Mesenchymal stem cell (in vitro differentiated cells and primary cell): ENCODE results near the gene IGFBP2.

Source experiments
- DNase-seq: peaks from one replicate; pipeline ENCODE4 v3.0.0-alpha.2; 2013
- H2AFZ ChIP-seq: one replicate; pipeline ENCODE4 v1.6.1; 2013; ENCODE audit warnings: low read depth, mild to moderate bottlenecking, control low read depth, inconsistent platforms, low read length, moderate library complexity
- H2AK5ac ChIP-seq: 2 replicates; pipeline ENCODE4 v1.6.1; 2013; ENCODE audit warnings: low read length, moderate library complexity, mild to moderate bottlenecking, inconsistent platforms; ENCODE audit not compliant: severe bottlenecking
- H2BK120ac ChIP-seq: one replicate; pipeline ENCODE4 v1.6.1; 2013; ENCODE audit warnings: low read depth, mild to moderate bottlenecking, inconsistent platforms, low read length, moderate library complexity
- H2BK12ac ChIP-seq, 2 experiments: one replicate each; pipeline ENCODE4 v1.6.1; 2013; ENCODE audit warnings: inconsistent platforms in 2 of 2, low read length in 2 of 2, mild to moderate bottlenecking in 2 of 2, moderate library complexity in 2 of 2, control low read depth in 1 of 2
- H2BK15ac ChIP-seq: one replicate; pipeline ENCODE4 v1.6.1; 2013; ENCODE audit warnings: mild to moderate bottlenecking, low read depth, inconsistent platforms; ENCODE audit not compliant: poor library complexity, severe bottlenecking
- H2BK5ac ChIP-seq: 2 replicates; pipeline ENCODE4 v1.6.1; 2013; ENCODE audit warnings: low read depth, mild to moderate bottlenecking, low read length, control low read depth, inconsistent platforms; ENCODE audit not compliant: poor library complexity, severe bottlenecking
- H3K14ac ChIP-seq, 2 experiments: one replicate each; pipeline ENCODE4 v1.6.1; 2013; ENCODE audit warnings: inconsistent platforms in 2 of 2, low read length in 2 of 2, control low read depth in 1 of 2, mild to moderate bottlenecking in 1 of 2, moderate library complexity in 1 of 2
- H3K18ac ChIP-seq, 2 experiments: one replicate each; pipeline ENCODE4 v1.6.1; 2013; ENCODE audit warnings: inconsistent platforms in 2 of 2, low read length in 2 of 2, control low read depth in 1 of 2, low read depth in 1 of 2, mild to moderate bottlenecking in 1 of 2
- H3K23ac ChIP-seq, 2 experiments: one replicate each; pipeline ENCODE4 v1.6.1; 2013; ENCODE audit warnings: inconsistent platforms in 2 of 2, low read length in 2 of 2, mild to moderate bottlenecking in 2 of 2, moderate library complexity in 2 of 2, control low read depth in 1 of 2
- H3K27ac ChIP-seq: 2 replicates; pipeline ENCODE4 v1.5.1; 2013; ENCODE audit warnings: mild to moderate bottlenecking, moderate library complexity, low read length, control low read depth, inconsistent platforms; ENCODE audit not compliant: poor library complexity, severe bottlenecking
- H3K27me3 ChIP-seq, 2 experiments: 2 replicates each; pipeline versions ENCODE4 v1.6.1 to v1.7.0; 2013; ENCODE audit warnings: low read length in 2 of 2, mild to moderate bottlenecking in 2 of 2, moderate library complexity in 2 of 2, control low read depth in 1 of 2, inconsistent platforms in 1 of 2; ENCODE audit not compliant: control insufficient read depth in 1 of 2, insufficient read depth in 1 of 2
- H3K36me3 ChIP-seq, 2 experiments: 2 replicates each; pipeline versions ENCODE4 v1.6.1 to v1.7.0; 2013; ENCODE audit warnings: low read length in 2 of 2, control low read depth in 1 of 2, inconsistent platforms in 1 of 2, low read depth in 1 of 2, mild to moderate bottlenecking in 1 of 2; ENCODE audit not compliant: insufficient read depth in 2 of 2, control insufficient read depth in 1 of 2
- H3K4ac ChIP-seq, 2 experiments: one replicate each; pipeline ENCODE4 v1.6.1; 2013; ENCODE audit warnings: inconsistent platforms in 2 of 2, low read length in 2 of 2, mild to moderate bottlenecking in 2 of 2, moderate library complexity in 2 of 2, control low read depth in 1 of 2, low read depth in 1 of 2
- H3K4me1 ChIP-seq: 2 replicates; pipeline ENCODE4 v1.6.1; 2013; ENCODE audit warnings: low read depth, low read length, control low read depth; ENCODE audit not compliant: control insufficient read depth, insufficient read depth
- H3K4me2 ChIP-seq: 2 replicates; pipeline ENCODE4 v1.6.1; 2013; ENCODE audit warnings: low read length, mild to moderate bottlenecking, inconsistent platforms; ENCODE audit not compliant: poor library complexity, severe bottlenecking
- H3K4me3 ChIP-seq, 2 experiments: 2 replicates each; pipeline versions ENCODE4 v1.5.1 to v1.7.0; 2013; ENCODE audit warnings: low read length in 2 of 2, mild to moderate bottlenecking in 2 of 2, control low read depth in 1 of 2, low read depth in 1 of 2; ENCODE audit not compliant: insufficient read depth in 1 of 2
- H3K79me1 ChIP-seq: replicated peaks from 2 replicates; pipeline ENCODE4 v1.6.1; 2013; ENCODE audit warnings: mild to moderate bottlenecking, control low read depth, low read length, inconsistent platforms; ENCODE audit not compliant: poor library complexity, severe bottlenecking
- H3K9ac ChIP-seq: 2 replicates; pipeline ENCODE4 v1.7.0; 2013; ENCODE audit warnings: mild to moderate bottlenecking, low read length, moderate library complexity
- H3K9me3 ChIP-seq: 2 replicates; pipeline ENCODE4 v1.7.0; 2013; ENCODE audit warnings: mild to moderate bottlenecking, low read length; ENCODE audit not compliant: control insufficient read depth
- H4K8ac ChIP-seq: one replicate; pipeline ENCODE4 v1.6.1; 2013; ENCODE audit warnings: inconsistent platforms, mild to moderate bottlenecking, low read length, moderate library complexity
- H4K91ac ChIP-seq: one replicate; pipeline ENCODE4 v1.6.1; 2013; ENCODE audit warnings: mild to moderate bottlenecking, low read length, inconsistent platforms
- WGBS: methylation state at CpG from one replicate; pipeline ENCODE4 v1.1.7; 2013; ENCODE audit warnings: mixed read lengths; 5-methylcytosine and 5-hydroxymethylcytosine counted together

The IGFBP2 gene

DNA sequence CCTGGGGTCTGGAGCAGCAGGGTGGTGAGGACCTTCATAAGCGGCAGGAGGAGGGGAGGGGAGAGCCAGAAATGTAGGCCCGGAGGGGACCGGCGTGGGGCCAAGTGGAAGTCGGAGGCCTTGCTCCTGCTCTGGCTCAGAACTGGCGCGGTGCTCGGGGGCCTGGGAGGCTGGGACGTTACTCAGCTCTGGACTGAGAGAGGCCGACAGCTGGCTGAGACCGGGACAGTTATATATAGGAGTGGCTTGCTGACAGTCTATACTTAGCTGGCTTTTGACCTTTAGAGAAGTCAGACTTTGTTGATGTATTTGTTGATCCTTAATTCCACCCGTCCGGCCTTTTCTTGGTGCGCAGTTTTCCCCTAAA lies 46.4 kb downstream of the IGFBP2 start:
- H2BK15ac ChIP-seq, result no peak overlapping the region
- peak overlapping the region; percentile 35 for H2BK120ac ChIP-seq
- peak overlapping the region; percentile 0 to 72 for H3K18ac ChIP-seq
- H2AFZ ChIP-seq, result no peak overlapping the region
- no peaks in the 10 kb centered on the region for H3K9me3 ChIP-seq
- H3K4me3 ChIP-seq, result no peak overlapping the region
- no peak overlapping the region for H3K14ac ChIP-seq
- peak overlapping the region in 1 of 2 experiments; percentile 27 for H3K4ac ChIP-seq
- H3K27me3 ChIP-seq, result no peaks in the 10 kb centered on the region
- no peaks in the 10 kb centered on the region for H3K79me1 ChIP-seq
- H3K27ac ChIP-seq, result no peak overlapping the region
- H2BK12ac ChIP-seq, result no peak overlapping the region
- peak; percentile 81 for DNase-seq
- 63% methylated on average over 11 of the region's 14 CpGs for WGBS
- peak overlapping the region; percentile 76 for H4K8ac ChIP-seq
- peaks cover 45 to 88% of the 10 kb centered on the region in 2 experiments for H3K36me3 ChIP-seq
- H2BK5ac ChIP-seq, result no peak overlapping the region
- no peak overlapping the region for H4K91ac ChIP-seq
- H2AK5ac ChIP-seq, result no peak overlapping the region
- no peak overlapping the region for H3K23ac ChIP-seq
- peak overlapping the region; percentile 9 for H3K9ac ChIP-seq
- peaks cover 7% of the 10 kb centered on the region for H3K4me1 ChIP-seq
- no peak overlapping the region for H3K4me2 ChIP-seq

DNA sequence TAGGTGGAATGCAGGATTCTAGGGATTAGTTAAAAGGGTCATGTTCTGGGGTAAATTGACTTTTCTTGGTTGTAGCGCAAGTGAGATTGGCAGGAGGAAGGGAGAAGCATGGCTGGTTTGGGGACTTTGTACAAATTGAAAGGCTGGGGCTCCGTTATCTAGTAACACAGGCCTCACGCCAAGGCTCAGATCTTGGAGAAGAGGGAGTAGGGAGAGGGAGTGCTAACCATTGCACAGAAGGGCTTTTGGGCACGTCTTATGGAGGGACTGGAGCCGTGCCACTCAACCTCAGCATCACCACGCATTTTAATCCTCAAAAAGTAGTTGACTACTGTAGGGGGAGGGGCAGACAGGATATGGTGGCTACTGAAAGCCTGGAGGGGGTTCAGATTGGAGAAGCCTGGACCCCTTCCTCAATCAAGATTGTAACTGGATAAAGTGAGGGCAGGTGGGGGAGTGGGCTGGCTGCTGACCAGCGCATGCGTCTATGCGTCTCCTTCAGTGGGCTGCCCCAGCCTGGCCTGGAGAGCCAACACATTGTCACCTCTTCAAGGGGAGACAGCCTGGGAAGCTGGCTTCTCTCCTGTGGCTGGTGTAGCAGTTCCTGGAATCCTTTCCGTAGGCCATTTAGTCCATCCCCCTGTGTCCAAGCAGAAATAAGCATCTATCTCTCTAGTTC lies 47.9 kb downstream of the IGFBP2 start:
- no peak overlapping the region for H2BK12ac ChIP-seq
- no peaks in the 10 kb centered on the region for H3K27me3 ChIP-seq
- no peaks in the 10 kb centered on the region for H3K9me3 ChIP-seq
- H2AK5ac ChIP-seq, result no peak overlapping the region
- peaks cover 9% of the 10 kb centered on the region for H3K4me1 ChIP-seq
- no peak overlapping the region for H3K4me2 ChIP-seq
- no peak overlapping the region for H3K18ac ChIP-seq
- no peak overlapping the region for H3K27ac ChIP-seq
- no peak overlapping the region for H2BK120ac ChIP-seq
- H2AFZ ChIP-seq, result no peak overlapping the region
- H2BK15ac ChIP-seq, result no peak overlapping the region
- peaks cover under 1% of the 10 kb centered on the region for H3K79me1 ChIP-seq
- H3K4me3 ChIP-seq, result no peak overlapping the region
- H2BK5ac ChIP-seq, result no peak overlapping the region
- H3K14ac ChIP-seq, result no peak overlapping the region
- no peak overlapping the region for H3K23ac ChIP-seq
- no peak overlapping the region for H3K9ac ChIP-seq
- 95% methylated on average over 8 of the region's 10 CpGs for WGBS
- no peak overlapping the region for H4K8ac ChIP-seq
- DNase-seq, result no peak
- no peak overlapping the region for H4K91ac ChIP-seq
- peaks cover 40 to 86% of the 10 kb centered on the region in 2 experiments for H3K36me3 ChIP-seq
- H3K4ac ChIP-seq, result no peak overlapping the region

DNA sequence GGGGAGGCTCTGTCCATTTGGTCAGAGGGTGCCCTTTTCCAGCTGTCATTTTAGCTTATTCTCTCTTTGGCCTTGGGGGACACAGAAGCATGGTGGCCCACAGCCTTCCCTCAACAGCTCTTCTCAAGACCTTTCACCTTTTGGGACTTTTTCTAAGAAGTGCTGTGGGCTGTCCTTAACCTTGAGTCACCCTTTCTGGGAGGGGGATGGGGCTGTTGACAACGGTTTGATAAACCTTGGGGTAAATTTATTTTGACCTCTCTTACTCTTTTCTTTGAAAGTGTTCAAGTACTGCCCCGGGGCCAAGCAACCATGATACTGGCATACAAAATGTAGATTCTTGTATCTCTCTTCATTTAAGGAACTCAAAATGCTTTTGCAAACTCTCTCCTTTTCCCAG lies 48.5 kb downstream of the IGFBP2 start:
- Histone ChIP-seq H2BK120ac (no peak overlapping the region), H3K4ac (no peak overlapping the region), H3K27ac (no peak overlapping the region), H3K9me3 (no peaks in the 10 kb centered on the region), H4K91ac (no peak overlapping the region), H2BK5ac (no peak overlapping the region), H3K23ac (no peak overlapping the region), H3K9ac (peak overlapping the region; percentile 69), H3K14ac (no peak overlapping the region), H3K18ac (no peak overlapping the region), H2AFZ (no peak overlapping the region), H3K4me2 (no peak overlapping the region), H3K79me1 (peaks cover 2% of the 10 kb centered on the region), H2AK5ac (no peak overlapping the region), H3K4me3 (no peak overlapping the region), H3K27me3 (no peaks in the 10 kb centered on the region), H2BK12ac (no peak overlapping the region), H3K36me3 (peaks cover 36 to 86% of the 10 kb centered on the region in 2 experiments), H3K4me1 (peaks cover 9% of the 10 kb centered on the region), H2BK15ac (no peak overlapping the region), H4K8ac (no peak overlapping the region)
- DNase-seq, result no peak
- WGBS, result 87% methylated on average over 1 of the region's 2 CpGs

DNA sequence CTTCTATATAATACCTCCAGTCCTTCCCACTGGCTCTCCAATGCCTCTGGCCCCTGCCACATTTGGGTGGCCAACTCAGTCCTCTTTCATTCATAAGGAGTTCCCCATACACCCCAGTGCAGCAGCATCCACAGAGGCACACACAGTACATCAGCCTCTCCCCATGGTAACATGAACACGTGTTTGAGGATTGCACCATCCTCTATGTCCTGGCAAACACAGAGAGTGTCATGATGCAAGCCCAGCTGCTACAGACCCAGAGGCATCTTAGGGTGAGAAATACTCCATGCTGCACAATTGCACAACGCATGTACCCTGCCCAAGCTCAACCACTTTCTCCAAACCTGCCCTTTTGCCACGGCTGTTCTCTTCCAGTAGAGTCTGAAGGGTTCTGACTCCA lies 50.6 kb downstream of the IGFBP2 start:
- peaks cover 14% of the 10 kb centered on the region for H3K4me1 ChIP-seq
- H3K27me3 ChIP-seq, result no peaks in the 10 kb centered on the region
- WGBS, result 70% methylated on average over 3 of the region's 3 CpGs
- H4K91ac ChIP-seq, result no peak overlapping the region
- H3K27ac ChIP-seq, result no peak overlapping the region
- H3K4ac ChIP-seq, result no peak overlapping the region
- H3K18ac ChIP-seq, result no peak overlapping the region
- H2AFZ ChIP-seq, result no peak overlapping the region
- peaks cover 22 to 86% of the 10 kb centered on the region in 2 experiments for H3K36me3 ChIP-seq
- H4K8ac ChIP-seq, result no peak overlapping the region
- peaks cover 2% of the 10 kb centered on the region for H3K79me1 ChIP-seq
- DNase-seq, result peak; percentile 97
- no peaks in the 10 kb centered on the region for H3K9me3 ChIP-seq
- peak overlapping the region; percentile 69 for H3K9ac ChIP-seq
- H3K4me3 ChIP-seq, result no peak overlapping the region
- no peak overlapping the region for H2BK15ac ChIP-seq
- H2BK120ac ChIP-seq, result no peak overlapping the region
- H3K4me2 ChIP-seq, result no peak overlapping the region
- H2BK5ac ChIP-seq, result no peak overlapping the region
- peak overlapping the region in 1 of 2 experiments; percentile 35 for H3K14ac ChIP-seq
- H3K23ac ChIP-seq, result no peak overlapping the region
- no peak overlapping the region for H2BK12ac ChIP-seq
- H2AK5ac ChIP-seq, result no peak overlapping the region
